Peyer's patch (tissue), 4 donors: ENCODE results near the gene ZFPL1.

Experiments used
- POLR2A ChIP-seq, 2 donors: fragments of 450-650 bp; IDR thresholded peaks; one replicate each; pipeline ENCODE4 v1.5.1; 2017; ENCODE audit warnings: antibody characterized with exemption in 2 of 2, mild to moderate bottlenecking in 2 of 2, moderate library complexity in 2 of 2
- TF ChIP-seq, protein P1 (sequence below), 6 experiments: fragments of 450-650 bp in 4 of 6; fragments of 200-600 bp in 2 of 6; sonication (generic) in 1 of 6; IDR thresholded peaks; one replicate each; pipeline ENCODE4 v1.5.1; 2017 to 2019; ENCODE audit warnings: antibody characterized with exemption in 6 of 6, mild to moderate bottlenecking in 3 of 6, moderate library complexity in 1 of 6

DNA sequence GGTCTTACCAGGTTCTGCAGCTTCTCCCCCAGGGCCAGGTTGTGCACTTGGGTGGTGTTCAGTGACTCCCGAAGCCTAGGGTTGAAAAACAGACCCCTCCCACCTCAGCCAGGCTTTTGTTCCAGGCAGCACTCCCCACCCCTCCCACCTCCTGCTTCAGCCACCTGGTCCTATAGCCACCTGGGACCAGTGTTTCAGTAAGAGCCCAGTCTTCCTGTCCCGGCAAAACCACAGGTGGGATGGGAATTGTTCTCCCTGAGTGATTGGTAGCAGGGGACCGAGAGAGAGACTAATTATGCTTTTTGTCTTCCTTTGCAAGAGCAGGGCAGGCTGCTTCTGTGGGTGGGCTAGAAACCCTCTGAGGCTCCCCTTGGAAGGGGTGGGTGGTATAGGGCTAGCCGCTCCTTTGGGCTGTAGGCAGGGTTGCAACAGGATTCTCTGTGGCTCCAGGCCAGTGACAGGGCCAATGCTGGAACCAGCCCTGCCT is 17.2 kb upstream of the ZFPL1 start:
- TF ChIP-seq, protein P1, sequence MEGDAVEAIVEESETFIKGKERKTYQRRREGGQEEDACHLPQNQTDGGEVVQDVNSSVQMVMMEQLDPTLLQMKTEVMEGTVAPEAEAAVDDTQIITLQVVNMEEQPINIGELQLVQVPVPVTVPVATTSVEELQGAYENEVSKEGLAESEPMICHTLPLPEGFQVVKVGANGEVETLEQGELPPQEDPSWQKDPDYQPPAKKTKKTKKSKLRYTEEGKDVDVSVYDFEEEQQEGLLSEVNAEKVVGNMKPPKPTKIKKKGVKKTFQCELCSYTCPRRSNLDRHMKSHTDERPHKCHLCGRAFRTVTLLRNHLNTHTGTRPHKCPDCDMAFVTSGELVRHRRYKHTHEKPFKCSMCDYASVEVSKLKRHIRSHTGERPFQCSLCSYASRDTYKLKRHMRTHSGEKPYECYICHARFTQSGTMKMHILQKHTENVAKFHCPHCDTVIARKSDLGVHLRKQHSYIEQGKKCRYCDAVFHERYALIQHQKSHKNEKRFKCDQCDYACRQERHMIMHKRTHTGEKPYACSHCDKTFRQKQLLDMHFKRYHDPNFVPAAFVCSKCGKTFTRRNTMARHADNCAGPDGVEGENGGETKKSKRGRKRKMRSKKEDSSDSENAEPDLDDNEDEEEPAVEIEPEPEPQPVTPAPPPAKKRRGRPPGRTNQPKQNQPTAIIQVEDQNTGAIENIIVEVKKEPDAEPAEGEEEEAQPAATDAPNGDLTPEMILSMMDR (IDR thresholded peaks at IDR 0.05), result no peak
- TF ChIP-seq POLR2A (IDR thresholded peaks at IDR 0.05), result no peak
